Activated naive CD4-positive, alpha-beta T cell treated with anti-CD3 and anti-CD28 coated beads for 36 hours (primary cell): ENCODE results near the gene GLYATL1B. TPM values are rescaled to one million over a fixed set of nuclear protein-coding genes. Genes with fewer than 3 reads are reported as not detected.
A peak's percentile ranks its signal among the peaks of the same experiment; 100 is the strongest.
"Not testable (repeated sequence)": the region's sequence is repeated elsewhere in the genome, so short reads cannot be mapped to it uniquely, and the experiment has no call there.

Source experiments
- CTCF ChIA-PET: fragments of 350-600 bp; sonication (Branson Sonifier 250); formaldehyde crosslinking; loops from one replicate; lab custom pipeline; 2021; ENCODE audit warnings: antibody characterized with exemption; lab: Charles Lee
- DNase-seq: peaks from one replicate; pipeline ENCODE4 v3.0.0-alpha.2; 2020
- H3K27ac Mint-ChIP-seq: one replicate; pipeline ENCODE4 v1.8.0; 2021; ENCODE audit warnings: mild to moderate bottlenecking, mixed read lengths
- H3K27me3 Mint-ChIP-seq: one replicate; pipeline ENCODE4 v1.8.0; 2021; ENCODE audit warnings: low read depth, mixed read lengths
- H3K36me3 Mint-ChIP-seq: one replicate; pipeline ENCODE4 v1.8.0; 2021; ENCODE audit warnings: low read depth, mixed read lengths
- H3K4me1 Mint-ChIP-seq: one replicate; pipeline ENCODE4 v1.8.0; 2021; ENCODE audit warnings: low read depth, mixed read lengths
- H3K4me3 Mint-ChIP-seq: one replicate; pipeline ENCODE4 v1.8.0; 2021; ENCODE audit warnings: mild to moderate bottlenecking, moderate library complexity, mixed read lengths
- H3K9me3 Mint-ChIP-seq: one replicate; pipeline ENCODE4 v1.8.0; 2021; ENCODE audit warnings: mixed read lengths
- intact Hi-C: fragments of 100-400 bp; cut with micrococcal nuclease; formaldehyde crosslinking; loops from one replicate; pipeline ENCODE4 v1.15.1; 2023
- total RNA-seq, 2 experiments: library from RNA; stranded (reverse); gene quantifications; one replicate each; pipeline ENCODE4 v1.2.3, GENCODE V29; 2021

The GLYATL1B gene
- total RNA-seq, 2 experiments from 2014 or later = not detected

- H3K4me1 Mint-ChIP-seq, H3K9me3 Mint-ChIP-seq, H3K4me3 Mint-ChIP-seq, H3K27ac Mint-ChIP-seq, H3K36me3 Mint-ChIP-seq, DNase-seq: not testable (repeated sequence)
- peaks cover 27% of the 10 kb centered on the region for H3K27me3 Mint-ChIP-seq
- intact Hi-C loops = loop anchor here (1.0 kb wide), 2 partner anchors 38 to 60 kb away; no protein-coding TSS in a partner anchor
- CTCF ChIA-PET = interaction anchor here (0.8 to 6.5 kb wide), 9 partner anchors 10 to 63 kb away, joined by 3 to 57 read pairs (median 4); partner anchors contain the start of genes FAM111A and FAM111B
These were observed 11.8 kb downstream of the GLYATL1B start for GRCh38 chr11:59097938-59098337.

- Mint-ChIP-seq H3K9me3 (no peaks in the 10 kb centered on the region), H3K27me3 (peaks cover 49% of the 10 kb centered on the region), H3K4me1 (peaks cover 22% of the 10 kb centered on the region), H3K36me3 (no peaks in the 10 kb centered on the region), H3K27ac (no peak overlapping the region), H3K4me3 (peak overlapping the region; percentile 67)
- CTCF ChIA-PET = interaction anchor here (1.4 to 3.0 kb wide), 4 partner anchors 9 to 44 kb away, joined by 3 to 10 read pairs (median 8); no protein-coding TSS in a partner anchor
- peak; percentile 86 for DNase-seq
- intact Hi-C loops = loop anchor here (1.0 to 10.0 kb wide), 3 partner anchors 49 to 512 kb away; partner anchors contain the start of gene OSBP
These were observed 16.2 kb downstream of the GLYATL1B start for GRCh38 chr11:59102259-59102765.

GRCh38 chr11:59106363-59107336 lies 20.5 kb downstream of the GLYATL1B start, which contains the start of gene FAM111B:
TSS of gene FAM111B (plus strand) at chr11:59107237. CDS start at chr11:59109626, 2,389 bp downstream.
- H3K9me3 Mint-ChIP-seq = no peaks in the 10 kb centered on the region
- CTCF ChIA-PET = interaction anchor here (0.6 to 5.8 kb wide), 13 partner anchors 9 to 80 kb away, joined by 3 to 27 read pairs (median 3); partner anchors contain the start of gene DTX4
- peaks cover 41% of the 10 kb centered on the region for H3K4me1 Mint-ChIP-seq
- H3K27ac Mint-ChIP-seq = peak within 1 kb of the TSS; percentile 76
- H3K4me3 Mint-ChIP-seq = peak within 1 kb of the TSS; percentile 87
- intact Hi-C loops = loop anchor here (1.0 to 10.0 kb wide), 9 partner anchors 36 to 528 kb away; partner anchors contain the start of genes FAM111A and OSBP
- peak; percentile 88 for DNase-seq
- H3K27me3 Mint-ChIP-seq = peaks cover 61% of the 10 kb centered on the region
- H3K36me3 Mint-ChIP-seq = peaks cover 32% of the 10 kb centered on the region

GRCh38 chr11:59107721-59108120 lies 21.6 kb downstream of the GLYATL1B start:
- CTCF ChIA-PET = interaction anchor here (1.0 to 5.8 kb wide), 8 partner anchors 10 to 79 kb away, joined by 3 to 27 read pairs (median 4); no protein-coding TSS in a partner anchor
- Mint-ChIP-seq H3K27ac (peak overlapping the region; percentile 76), H3K27me3 (peaks cover 55% of the 10 kb centered on the region), H3K36me3 (peaks cover 40% of the 10 kb centered on the region), H3K4me3 (peak overlapping the region; percentile 87), H3K4me1 (peaks cover 37% of the 10 kb centered on the region)
- not testable (repeated sequence) for H3K9me3 Mint-ChIP-seq
- intact Hi-C loops = loop anchor here (1.0 to 10.0 kb wide), 9 partner anchors 35 to 529 kb away; partner anchors contain the start of genes FAM111A and OSBP
- DNase-seq = peak; percentile 63

- peaks cover 22% of the 10 kb centered on the region for H3K4me1 Mint-ChIP-seq
- CTCF ChIA-PET = no interaction called here
- H3K4me3 Mint-ChIP-seq = no peak overlapping the region
- no peak for DNase-seq
- H3K27ac Mint-ChIP-seq = no peak overlapping the region
- peaks cover 86% of the 10 kb centered on the region for H3K36me3 Mint-ChIP-seq
- H3K27me3 Mint-ChIP-seq = peaks cover 25% of the 10 kb centered on the region
- peaks cover 6% of the 10 kb centered on the region for H3K9me3 Mint-ChIP-seq
- intact Hi-C loops = no loop called here
These were observed 26.4 kb downstream of the GLYATL1B start for GRCh38 chr11:59112494-59112893.

- H3K27me3 Mint-ChIP-seq = peaks cover 13% of the 10 kb centered on the region
- intact Hi-C loops = no loop called here
These were observed 28.2 kb downstream of the GLYATL1B start for GRCh38 chr11:59114344-59114743.

GRCh38 chr11:59115553-59115952 lies 29.4 kb downstream of the GLYATL1B start:
- no peak for DNase-seq
- H3K27ac Mint-ChIP-seq = no peak overlapping the region
- peaks cover 4% of the 10 kb centered on the region for H3K4me1 Mint-ChIP-seq
- intact Hi-C loops = no loop called here
- no peak overlapping the region for H3K4me3 Mint-ChIP-seq
- peaks cover 75% of the 10 kb centered on the region for H3K36me3 Mint-ChIP-seq
- peaks cover 7% of the 10 kb centered on the region for H3K27me3 Mint-ChIP-seq
- peaks cover 17% of the 10 kb centered on the region for H3K9me3 Mint-ChIP-seq
- CTCF ChIA-PET = no interaction called here

More at GRCh38 chr11:59114344-59114743, 28.2 kb downstream of the GLYATL1B start:
- Mint-ChIP-seq H3K4me3 (no peak overlapping the region), H3K9me3 (peaks cover 17% of the 10 kb centered on the region), H3K36me3 (peaks cover 87% of the 10 kb centered on the region), H3K4me1 (peaks cover 5% of the 10 kb centered on the region), H3K27ac (no peak overlapping the region)
- CTCF ChIA-PET = no interaction called here
- DNase-seq = no peak

- Mint-ChIP-seq H3K4me3 (no peak overlapping the region), H3K36me3 (peaks cover 61% of the 10 kb centered on the region), H3K27me3 (peaks cover 7% of the 10 kb centered on the region), H3K27ac (no peak overlapping the region), H3K9me3 (peaks cover 17% of the 10 kb centered on the region), H3K4me1 (peaks cover 2% of the 10 kb centered on the region)
- intact Hi-C loops = no loop called here
- no peak for DNase-seq
- CTCF ChIA-PET = no interaction called here
These were observed 31.7 kb downstream of the GLYATL1B start for GRCh38 chr11:59117774-59118173.

- Mint-ChIP-seq H3K36me3 (peaks cover 48% of the 10 kb centered on the region), H3K27ac (no peak overlapping the region), H3K27me3 (peaks cover 2% of the 10 kb centered on the region), H3K4me1 (no peaks in the 10 kb centered on the region), H3K4me3 (no peak overlapping the region), H3K9me3 (peaks cover 17% of the 10 kb centered on the region)
- CTCF ChIA-PET = interaction anchor here (0.7 to 1.8 kb wide), 4 partner anchors 12 to 52 kb away, joined by 3 to 7 read pairs (median 4); partner anchors contain the start of genes DTX4 and FAM111B
- DNase-seq = no peak
- intact Hi-C loops = no loop called here
These were observed 33.7 kb downstream of the GLYATL1B start for GRCh38 chr11:59119826-59120225.

GRCh38 chr11:59135648-59136461 lies 49.7 kb downstream of the GLYATL1B start:
- Mint-ChIP-seq H3K4me1 (peaks cover 6% of the 10 kb centered on the region), H3K27me3 (no peaks in the 10 kb centered on the region), H3K9me3 (peaks cover 17% of the 10 kb centered on the region), H3K36me3 (peaks cover 32% of the 10 kb centered on the region), H3K27ac (no peak overlapping the region), H3K4me3 (peak overlapping the region; percentile 26)
- peak; percentile 93 for DNase-seq
- CTCF ChIA-PET = interaction anchor here (0.6 to 2.6 kb wide), 39 partner anchors 9 to 643 kb away, joined by 3 to 45 read pairs (median 4); partner anchors contain the start of gene FAM111B
- intact Hi-C loops = loop anchor here (1.0 to 2.0 kb wide), 6 partner anchors 22 to 482 kb away; no protein-coding TSS in a partner anchor

- not testable (repeated sequence) for H3K9me3 Mint-ChIP-seq, H3K27me3 Mint-ChIP-seq, H3K4me3 Mint-ChIP-seq, DNase-seq, H3K27ac Mint-ChIP-seq
- CTCF ChIA-PET = interaction anchor here (0.6 to 2.6 kb wide), 25 partner anchors 8 to 482 kb away, joined by 3 to 45 read pairs (median 5); partner anchors contain the start of gene FAM111B
- Mint-ChIP-seq H3K4me1 (peaks cover 10% of the 10 kb centered on the region), H3K36me3 (peaks cover 25% of the 10 kb centered on the region)
- intact Hi-C loops = loop anchor here (1.0 to 2.0 kb wide), 6 partner anchors 22 to 482 kb away; no protein-coding TSS in a partner anchor
These were observed 50.4 kb downstream of the GLYATL1B start for GRCh38 chr11:59136551-59136950.
